HepG2 (cell line): Measurements from ENCODE around the gene NUDT2. TPM values are rescaled to one million over a fixed set of nuclear protein-coding genes. Genes with fewer than 3 reads are reported as not detected.
A peak's percentile ranks its signal among the peaks of the same experiment; 100 is the strongest.

Source experiments
- ATAC-seq: fragments of 200-7000 bp; cut with Tn5 transposase; 3 replicates; pipeline ENCODE4 v1.9.1; 2020; ENCODE audit warnings: mild to moderate bottlenecking, moderate library complexity
- BruUV-seq: library from RNA; stranded (reverse); fragments of 400-500 nt; replicated peaks from 2 replicates; lab custom pipeline; 2021; lab: Mats Ljungman, UMichigan
- CTCF ChIA-PET: fragments of 300-600 bp; formaldehyde crosslinking; extraction: SDS; loops from one replicate; lab custom pipeline; 2021; ENCODE audit warnings: low total read pairs, inconsistent platforms, low intra/inter-chr PET ratio; lab: Yijun Ruan, JAX
- POLR2A ChIA-PET: fragments of 350-600 bp; sonication (Branson Sonifier 250); formaldehyde crosslinking; loops from one replicate; lab custom pipeline; 2020; ENCODE audit warnings: antibody characterized with exemption, inconsistent platforms; lab: Yijun Ruan, JAX
- DNase-seq: peaks from one replicate; pipeline ENCODE4 v3.0.0-alpha.2; 2015; ENCODE audit warnings: low spot score
- FAIRE-seq: peaks from 3 replicates; lab custom pipeline; 2011; peaks lifted over from hg19 to GRCh38; lab: Jason Lieb, UNC
- H2AFZ ChIP-seq: one replicate; pipeline ENCODE4 v1.6.1; 2011; ENCODE audit warnings: low read length, inconsistent platforms
- H3K27ac ChIP-seq: fragments of 300-600 bp; 3 replicates; pipeline ENCODE4 v1.8.0; 2011; ENCODE audit warnings: mixed run types, mild to moderate bottlenecking, mixed read lengths, low read length, inconsistent platforms; ENCODE audit not compliant: insufficient read depth; ENCODE audit errors: extremely low read length
- H3K27me3 ChIP-seq, 2 experiments: fragments of 200-600 bp in 1 of 2; 2 replicates in 1 of 2; 3 replicates in 1 of 2; pipeline versions ENCODE4 v1.6.0 to v1.8.0; 2011; ENCODE audit warnings: low read length in 2 of 2, mild to moderate bottlenecking in 2 of 2, moderate library complexity in 2 of 2, inconsistent platforms in 1 of 2; ENCODE audit not compliant: insufficient read depth in 2 of 2, control insufficient read depth in 1 of 2
- H3K36me3 ChIP-seq, 2 experiments: fragments of 200-600 bp in 1 of 2; replicated peaks in 1 of 2; 2 replicates in 1 of 2; 3 replicates in 1 of 2; pipeline versions ENCODE4 v1.5.1 to v1.8.0; 2011; ENCODE audit warnings: low read length in 2 of 2, inconsistent platforms in 1 of 2; ENCODE audit not compliant: insufficient read depth in 2 of 2, control insufficient read depth in 1 of 2
- H3K4me1 ChIP-seq: 2 replicates; pipeline ENCODE4 v1.5.1; 2012; ENCODE audit warnings: low read length, inconsistent platforms; ENCODE audit not compliant: insufficient read depth
- H3K4me2 ChIP-seq: 2 replicates; pipeline ENCODE4 v1.6.0; 2011; ENCODE audit warnings: low read depth, low read length, inconsistent platforms
- H3K4me3 ChIP-seq, 3 experiments: fragments of 200-600 bp in 1 of 3; sonication (generic), shearing (Covaris generic) in 1 of 3; replicated peaks in 1 of 3; 2 replicates each; pipeline ENCODE4 v1.5.1; 2011 to 2016; ENCODE audit warnings: low read length in 3 of 3, inconsistent platforms in 2 of 3, low read depth in 2 of 3, mild to moderate bottlenecking in 2 of 3, control low read depth in 1 of 3, mixed read lengths in 1 of 3; ENCODE audit not compliant: insufficient read depth in 1 of 3
- H3K79me2 ChIP-seq: one replicate; pipeline ENCODE4 v1.6.1; 2011; ENCODE audit warnings: low read length, inconsistent platforms; ENCODE audit not compliant: insufficient read depth
- H3K9ac ChIP-seq: 2 replicates; pipeline ENCODE4 v1.6.0; 2011; ENCODE audit warnings: mild to moderate bottlenecking, low read depth, low read length, inconsistent platforms; ENCODE audit not compliant: insufficient read depth
- H3K9me3 ChIP-seq: 2 replicates; pipeline ENCODE4 v1.5.1; 2012; ENCODE audit warnings: mild to moderate bottlenecking, low read length
- H4K20me1 ChIP-seq: 2 replicates; pipeline ENCODE4 v1.6.0; 2011; ENCODE audit warnings: inconsistent platforms, mild to moderate bottlenecking, low read length, moderate library complexity; ENCODE audit not compliant: insufficient read depth
- CBFB ChIP-seq: sonication (generic); formaldehyde crosslinking; IDR thresholded peaks from 2 replicates; pipeline ENCODE4 v1.4.0; 2020; ENCODE audit warnings: missing genetic modification reagents
- MAZ ChIP-seq, 2 experiments: sonication (generic) in 1 of 2; formaldehyde crosslinking in 1 of 2; IDR thresholded peaks; 2 replicates each; pipeline versions ENCODE4 v1.5.0 to v1.6.1; 2012 to 2020; ENCODE audit warnings: low read depth in 2 of 2, mild to moderate bottlenecking in 2 of 2, borderline replicate concordance in 1 of 2, improper control_type of control experiment in 1 of 2, low read length in 1 of 2, missing genetic modification reagents in 1 of 2, moderate library complexity in 1 of 2
- NFKB2 ChIP-seq: sonication (generic); formaldehyde crosslinking; IDR thresholded peaks from 2 replicates; pipeline ENCODE4 v1.4.0; 2020; ENCODE audit warnings: missing genetic modification reagents, borderline replicate concordance
- PAF1 ChIP-seq: IDR thresholded peaks from 2 replicates; pipeline ENCODE4 v1.6.1; 2016; ENCODE audit warnings: missing genetic modification reagents, missing compliant biosample characterization
- RARA ChIP-seq: IDR thresholded peaks from 2 replicates; pipeline ENCODE4 v1.6.1; 2016; ENCODE audit warnings: missing genetic modification reagents, missing compliant biosample characterization
- STAT5B ChIP-seq: sonication (generic); formaldehyde crosslinking; IDR thresholded peaks from 2 replicates; pipeline ENCODE4 v1.4.0; 2020; ENCODE audit warnings: missing genetic modification reagents
- ZNF605 ChIP-seq: sonication (generic); formaldehyde crosslinking; IDR thresholded peaks from 2 replicates; pipeline ENCODE4 v1.8.0; 2022; ENCODE audit warnings: mild to moderate bottlenecking, missing genetic modification reagents
- ZNF749 ChIP-seq: sonication (generic); formaldehyde crosslinking; IDR thresholded peaks from 2 replicates; pipeline ENCODE4 v1.8.0; 2022; ENCODE audit warnings: mild to moderate bottlenecking, missing genetic modification reagents, moderate library complexity, borderline replicate concordance
- WGBS: methylation state at CpG from one replicate; pipeline ENCODE4 v1.1.6; 2017; ENCODE audit warnings: low lambda C conversion rate; 5-methylcytosine and 5-hydroxymethylcytosine counted together
- in situ Hi-C: cut with HindIII; loops from 2 replicates; pipeline ENCODE4 v1.10.0; 2017; ENCODE audit warnings: low pct_unique_long_range_greater_than_20kb; ENCODE audit not compliant: extremely low pct_ligation_motif_present
- intact Hi-C: fragments of 100-400 bp; cut with micrococcal nuclease; formaldehyde crosslinking; loops from one replicate; pipeline ENCODE4 v1.10.0; 2022; ENCODE audit not compliant: unreplicated experiment
- polyA plus RNA-seq, 8 experiments: library from polyadenylated mRNA; depleted of rRNA in 3 of 8; stranded (reverse) in 7 of 8; unstranded in 1 of 8; fragments of >200 nt; fragmentation: Illumina TruSeq in 4 of 8; extraction: Trizol in 4 of 8; gene quantifications; 2 replicates each; pipeline versions ENCODE4 v1.2.1 to v1.2.3, GENCODE V29; 2011 to 2016; ENCODE audit warnings: low read depth in 4 of 8, missing spikeins in 1 of 8, mixed read lengths in 1 of 8; ENCODE audit not compliant: insufficient read depth in 1 of 8
- total RNA-seq, 5 experiments: library from RNA; depleted of rRNA; stranded (reverse); fragments of >200 nt; fragmentation: Illumina TruSeq; extraction: Trizol; gene quantifications; 2 replicates each; pipeline ENCODE4 v1.2.3, GENCODE V29; 2016; ENCODE audit warnings: low read depth in 1 of 5

NUDT2 gene
- total and polyA plus RNA-seq, 2 of the 13 experiments (the other 11 are each of a cell fraction or from before 2014, with no cell fraction given) = 19.9 to 24.6 TPM

- no peak for TF ChIP-seq MAZ (IDR thresholded peaks at IDR 0.05; ENCODE audit: borderline replicate concordance, low read depth, low read length)
- TF ChIP-seq MAZ (CRISPR knock-in tag; IDR thresholded peaks at IDR 0.05; ENCODE audit: low read depth) = no peak
Observed at GRCh38 chr9:34385561-34386230, 56.3 kb downstream of the NUDT2 start (continued).

GRCh38 chr9:34386656-34387055, 57.3 kb downstream of the NUDT2 start:
- Histone ChIP-seq H3K27ac (no peak overlapping the region), H3K27me3 (no peaks in the 10 kb centered on the region), H3K4me3 (no peak overlapping the region), H2AFZ (no peak overlapping the region), H3K79me2 (no peaks in the 10 kb centered on the region), H3K4me2 (no peak overlapping the region), H3K36me3 (no peaks in the 10 kb centered on the region), H4K20me1 (no peaks in the 10 kb centered on the region), H3K9me3 (no peaks in the 10 kb centered on the region), H3K4me1 (peaks cover 19% of the 10 kb centered on the region), H3K9ac (no peak overlapping the region)
- in situ Hi-C loops = no loop called here
- ATAC-seq (no peak), FAIRE-seq (no peak), DNase-seq (no peak)
- WGBS = 87% methylated on average over 3 of the region's 3 CpGs
- intact Hi-C loops = no loop called here
- peak; percentile 44; the same call in 1 of the 2 replicates for TF ChIP-seq RARA
- TF ChIP-seq ZNF605 (CRISPR knock-in tag) = no peak
- TF ChIP-seq STAT5B (CRISPR knock-in tag) = no peak
- TF ChIP-seq NFKB2 (CRISPR knock-in tag) = no peak
- no peak for TF ChIP-seq PAF1
- no peak for TF ChIP-seq CBFB (CRISPR knock-in tag)
- TF ChIP-seq ZNF749 (CRISPR knock-in tag) = no peak
- ChIA-PET CTCF (no interaction called here), POLR2A (interaction anchor here (1.2 kb wide), 1 partner anchor 10 kb away, joined by 4 read pairs; the partner anchor contains the start of gene MYORG)
- no TSS peak for BruUV-seq
